ENCODE data around the gene TCF20.

The TCF20 gene

DNA sequence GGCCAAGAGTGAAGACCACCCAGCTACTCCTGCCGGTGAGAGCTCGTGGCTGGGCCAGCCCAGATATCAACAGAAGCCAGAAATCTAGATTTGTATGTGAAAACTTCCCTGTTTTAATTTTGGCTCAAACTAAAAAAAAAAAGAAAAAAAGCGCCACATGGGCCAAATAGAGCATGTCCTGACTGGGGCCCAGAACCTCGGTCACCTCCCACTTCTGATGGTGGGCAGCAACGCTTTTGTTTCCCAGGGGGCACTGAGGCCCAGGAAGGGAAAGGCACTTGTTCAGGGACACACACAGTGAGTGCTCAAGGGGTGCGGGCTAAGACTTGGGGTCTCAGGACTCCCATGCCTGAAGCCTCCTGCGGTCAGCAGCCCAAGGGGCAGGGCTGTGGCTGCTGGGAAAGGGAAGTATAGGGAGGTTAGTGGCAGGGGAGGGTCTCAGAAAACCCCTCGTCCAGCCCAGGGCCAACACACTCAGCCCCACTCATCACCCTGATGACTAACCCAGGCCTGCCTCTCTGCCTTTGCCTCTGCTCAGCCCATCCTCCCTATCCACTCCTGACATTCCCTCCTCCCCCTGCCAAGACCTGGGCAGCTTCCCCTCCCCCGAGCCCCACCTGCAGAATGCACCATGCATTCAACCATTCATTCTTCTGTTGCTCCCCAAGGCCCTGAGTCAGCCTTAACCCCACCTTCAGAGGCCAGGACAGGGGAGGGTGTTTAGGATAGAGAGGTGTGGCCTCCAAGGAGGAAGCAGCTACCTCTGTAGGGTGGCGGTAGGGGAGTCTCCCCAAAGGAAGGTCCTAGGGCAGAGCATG lies 30.0 kb upstream of the TCF20 start:
- peak in 1 of 2 donors; percentile 39 for DNase-seq

- peak in 1 of 2 donors; percentile 23 for DNase-seq
These were observed 29.3 kb upstream of the TCF20 start for GRCh38 chr22:42299586-42300258.

GRCh38 chr22:42298746-42299145 lies 28.3 kb upstream of the TCF20 start:
- no peak for DNase-seq

DNA sequence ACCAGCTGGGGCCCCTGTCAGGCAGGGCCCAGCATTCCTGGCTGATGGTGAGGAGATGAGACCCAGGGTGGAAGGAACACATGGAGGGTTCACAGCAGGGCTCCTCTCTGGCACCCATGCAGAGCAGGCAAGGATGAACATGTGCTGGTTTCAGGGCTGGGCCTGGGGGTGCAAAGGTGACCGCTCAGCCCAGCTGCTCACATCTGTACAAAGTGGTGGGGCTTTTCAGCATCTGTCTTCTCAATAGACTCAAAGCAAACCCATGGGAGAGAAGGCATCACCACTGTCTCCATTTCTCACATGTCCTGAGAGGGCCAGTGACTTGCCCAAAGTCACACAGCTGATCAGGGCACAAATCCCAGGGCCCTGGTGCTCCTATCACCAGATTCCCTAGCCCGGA lies 27.3 kb upstream of the TCF20 start:
- no peak for DNase-seq

DNA sequence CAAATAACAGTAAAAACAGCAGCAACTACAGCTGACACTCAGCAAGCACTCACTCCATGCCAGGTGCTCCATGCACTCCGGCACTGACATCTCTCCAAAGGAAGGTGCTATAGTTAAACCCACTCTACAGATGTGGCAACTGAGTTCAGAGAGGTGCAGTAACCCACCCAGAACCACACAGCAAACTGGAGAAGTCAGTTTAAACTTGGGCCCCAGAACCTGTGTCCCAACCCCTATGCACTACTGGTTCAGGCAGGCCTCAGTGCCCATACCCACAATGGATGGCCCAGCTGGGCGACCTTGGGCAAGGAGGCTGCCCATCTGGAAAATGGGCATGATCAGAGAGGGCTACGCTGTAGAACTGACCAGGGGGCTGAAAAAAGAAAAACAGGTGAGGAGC lies 26.4 kb upstream of the TCF20 start:
- DNase-seq, result no peak

- DNase-seq, result no peak
These were observed 26.0 kb upstream of the TCF20 start for GRCh38 chr22:42296381-42296853.

GRCh38 chr22:42294034-42294985 lies 23.9 kb upstream of the TCF20 start:
- no peak for DNase-seq

DNA sequence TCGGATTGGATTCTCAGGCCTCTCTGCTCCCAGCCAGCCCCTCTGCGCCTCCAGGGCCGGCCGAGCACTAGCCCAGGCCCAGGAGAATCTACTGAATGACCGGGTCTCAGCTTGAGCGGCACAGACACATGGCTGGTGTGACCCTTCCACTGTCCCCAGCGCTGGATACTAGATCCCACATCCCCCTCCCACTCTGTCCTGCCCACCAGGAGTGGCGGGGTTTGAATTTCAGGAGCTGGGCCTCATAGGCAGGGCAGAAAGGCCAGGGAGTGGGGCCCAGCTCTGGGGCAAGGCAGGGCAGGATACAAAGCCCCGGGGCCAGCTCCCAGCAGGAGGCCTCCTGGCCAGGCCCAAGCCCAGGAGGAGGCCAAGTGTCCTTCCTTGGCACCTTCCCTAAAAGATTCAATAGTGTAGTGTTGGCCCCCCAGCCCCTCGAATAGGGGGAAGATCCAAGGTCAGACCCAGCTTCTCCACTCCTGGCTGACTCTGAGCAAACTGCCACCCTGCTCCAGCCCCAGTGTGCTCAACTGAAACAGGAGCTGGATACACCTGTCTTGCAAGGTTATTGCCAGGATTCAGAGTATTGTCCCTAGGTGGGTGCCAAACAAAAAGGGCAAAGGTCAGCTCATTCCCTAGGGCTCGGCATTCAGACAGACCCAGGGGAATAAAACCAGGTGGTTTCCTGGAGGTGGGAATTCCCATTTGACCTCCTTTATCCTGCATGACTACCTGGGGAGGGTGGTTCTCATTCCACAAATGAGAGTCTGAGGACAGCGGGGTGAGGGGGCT lies 22.5 kb upstream of the TCF20 start:
- no peak for DNase-seq

- no peak for DNase-seq
These were observed 20.8 kb upstream of the TCF20 start for GRCh38 chr22:42291287-42291686.

- no peak for DNase-seq
These were observed 19.5 kb upstream of the TCF20 start for GRCh38 chr22:42289671-42290541.

DNA sequence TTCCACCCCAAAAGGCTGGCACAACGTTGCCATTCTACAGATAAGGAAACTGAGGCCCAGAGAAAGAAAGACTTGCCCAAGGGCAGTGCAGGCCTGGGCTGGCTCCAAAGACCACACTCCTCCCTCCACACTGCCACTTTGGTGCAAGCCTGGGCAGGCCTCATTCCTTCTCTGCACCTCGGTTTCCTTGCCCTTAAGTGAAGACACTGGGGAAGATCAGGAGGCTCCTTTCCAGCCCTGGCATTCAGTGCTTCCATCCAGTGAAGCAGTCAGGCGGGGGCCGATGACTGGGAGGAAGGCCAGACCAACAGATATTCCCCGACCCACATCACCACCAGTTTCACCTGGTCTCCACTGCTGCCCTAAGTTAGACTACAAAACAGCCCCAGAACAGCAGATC lies 18.3 kb upstream of the TCF20 start:
- DNase-seq, result no peak

GRCh38 chr22:42287174-42287890 lies 16.9 kb upstream of the TCF20 start:
- no peak for DNase-seq

DNA sequence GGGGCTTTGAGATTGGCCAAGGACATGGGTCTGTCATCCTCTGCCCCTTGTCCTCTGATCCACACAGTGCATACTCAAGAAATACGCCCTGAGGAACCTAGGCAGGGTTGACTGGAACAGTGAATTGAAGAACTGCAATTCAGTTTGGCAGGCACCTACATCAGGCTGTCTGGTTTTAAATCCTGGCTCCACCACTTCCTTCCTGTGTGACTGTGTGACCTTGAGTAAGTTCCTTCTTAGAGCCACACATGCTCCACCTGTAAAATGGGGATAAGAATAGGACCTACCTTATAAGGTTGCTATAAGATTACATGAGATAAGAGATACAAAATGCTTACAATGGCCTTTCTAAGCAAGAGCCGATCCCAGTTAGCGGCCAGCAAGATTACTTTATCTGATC lies 15.8 kb upstream of the TCF20 start:
- no peak for DNase-seq

GRCh38 chr22:42285604-42286003 lies 15.2 kb upstream of the TCF20 start:
- no peak for DNase-seq

GRCh38 chr22:42284643-42285181 lies 14.3 kb upstream of the TCF20 start:
- DNase-seq, result no peak

DNA sequence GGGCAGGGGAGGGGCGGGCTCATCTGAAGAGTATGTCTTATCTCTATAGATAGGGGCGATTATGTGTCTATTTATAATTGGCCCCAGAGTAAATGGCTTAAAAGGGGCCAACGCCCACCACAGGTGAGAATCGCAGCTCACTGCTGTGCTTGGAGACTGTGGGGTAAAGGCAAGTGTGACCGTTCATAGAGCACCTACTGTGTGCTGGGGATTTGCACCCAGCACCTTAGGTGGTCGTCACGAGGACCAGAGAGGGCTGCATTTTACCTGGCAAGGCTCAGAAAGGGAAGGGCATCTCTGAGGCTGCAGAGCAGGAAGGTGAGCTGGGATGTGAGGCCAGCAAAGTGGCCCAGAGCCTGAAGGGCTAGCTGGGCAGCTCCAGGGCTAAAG lies 13.7 kb upstream of the TCF20 start:
- DNase-seq, result no peak

GRCh38 chr22:42283278-42284201 lies 13.1 kb upstream of the TCF20 start:
- DNase-seq, result no peak

DNA sequence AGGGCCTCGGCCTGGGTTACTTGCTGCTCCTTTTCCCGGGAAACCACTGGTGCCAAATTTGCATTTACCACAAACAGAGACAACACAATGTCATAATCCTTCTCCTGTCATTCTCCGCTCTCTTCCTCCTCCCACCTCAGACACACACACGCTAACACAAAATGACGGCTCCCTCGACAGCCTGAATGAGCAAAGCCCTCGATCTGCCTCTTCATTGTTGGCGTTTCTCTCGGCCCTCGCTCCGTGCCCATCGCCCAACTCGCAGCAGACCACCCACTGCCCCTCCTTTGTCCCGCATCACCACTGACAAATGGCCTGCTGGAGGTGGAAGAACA lies 12.5 kb upstream of the TCF20 start:
- no peak for DNase-seq

GRCh38 chr22:42282252-42282942 lies 11.9 kb upstream of the TCF20 start:
- DNase-seq, result no peak

All from bone marrow (tissue), 2 donors.